K562 (cell line): ENCODE data around the gene YAE1. TPM values are rescaled to one million over a fixed set of nuclear protein-coding genes. Genes with fewer than 3 reads are reported as not detected.

Experiments used
- CCNT2 ChIP-seq: IDR thresholded peaks from 2 replicates; pipeline ENCODE4 v1.6.1; 2011; ENCODE audit warnings: borderline replicate concordance, low read depth, mild to moderate bottlenecking, moderate library complexity, mixed read lengths, low read length; ENCODE audit not compliant: insufficient read length; ENCODE audit errors: extremely low read depth
- CREM ChIP-seq: IDR thresholded peaks from 2 replicates; pipeline ENCODE4 v1.6.1; 2014; ENCODE audit warnings: antibody characterized with exemption, low read depth
- DNMT1 ChIP-seq: fragments of 450-650 bp; IDR thresholded peaks from 2 replicates; pipeline ENCODE4 v1.6.1; 2016; ENCODE audit warnings: antibody characterized with exemption, mild to moderate bottlenecking
- ETV1 ChIP-seq: fragments of 450-650 bp; conservative IDR thresholded peaks from 2 replicates; pipeline ENCODE4 v1.6.1; 2016; ENCODE audit warnings: missing genetic modification characterization, control low read depth, low read depth, missing compliant biosample characterization
- EWSR1 ChIP-seq: fragments of 450-650 bp; IDR thresholded peaks from 2 replicates; pipeline ENCODE4 v1.6.1; 2018; ENCODE audit warnings: borderline replicate concordance, mild to moderate bottlenecking, low read depth, moderate library complexity; ENCODE audit not compliant: partially characterized antibody
- LEF1 ChIP-seq: fragments of 450-650 bp; IDR thresholded peaks from 2 replicates; pipeline ENCODE4 v1.6.1; 2016; ENCODE audit warnings: mild to moderate bottlenecking
- MAZ ChIP-seq, 2 experiments: fragments of 450-650 bp in 1 of 2; sonication (generic) in 1 of 2; formaldehyde crosslinking; IDR thresholded peaks in 1 of 2; conservative IDR thresholded peaks in 1 of 2; 2 replicates each; pipeline versions ENCODE4 v1.4.0 to v1.5.0; 2020; ENCODE audit warnings: mild to moderate bottlenecking in 1 of 2, missing genetic modification reagents in 1 of 2
- MCM2 ChIP-seq: fragments of 450-650 bp; IDR thresholded peaks from 2 replicates; pipeline ENCODE4 v1.6.1; 2017; ENCODE audit warnings: low read depth, mild to moderate bottlenecking
- MED1 ChIP-seq: sonication (generic); formaldehyde crosslinking; IDR thresholded peaks from 2 replicates; pipeline ENCODE4 v1.8.1; 2023; ENCODE audit warnings: missing genetic modification reagents, borderline replicate concordance
- PRMT5 ChIP-seq: sonication (generic); formaldehyde crosslinking; IDR thresholded peaks from 2 replicates; pipeline ENCODE4 v1.5.0; 2020; ENCODE audit warnings: missing genetic modification reagents
- RBM17 ChIP-seq: fragments of 200-400 bp; formaldehyde crosslinking; IDR thresholded peaks from 2 replicates; pipeline ENCODE4 v1.6.1; 2017; ENCODE audit warnings: low read depth, mild to moderate bottlenecking, low read length, borderline replicate concordance
- RBM34 ChIP-seq: fragments of 200-400 bp; formaldehyde crosslinking; IDR thresholded peaks from 2 replicates; pipeline ENCODE4 v1.6.1; 2018; ENCODE audit warnings: low read length, borderline replicate concordance; ENCODE audit not compliant: insufficient read depth
- RBM39 ChIP-seq: fragments of 200-400 bp; formaldehyde crosslinking; optimal IDR thresholded peaks from 2 replicates; pipeline ENCODE3; 2018; ENCODE audit warnings: low read depth, low read length
- SETDB1 ChIP-seq: IDR thresholded peaks from one replicate; pipeline ENCODE4 v1.6.1; 2012; ENCODE audit warnings: low read length, control low read depth, inconsistent platforms
- SRSF9 ChIP-seq: fragments of 200-400 bp; formaldehyde crosslinking; IDR thresholded peaks from 2 replicates; pipeline ENCODE4 v1.6.1; 2017; ENCODE audit warnings: low read depth, low read length, borderline replicate concordance
- TOE1 ChIP-seq, 2 experiments: fragments of 450-650 bp in 1 of 2; sonication (generic) in 1 of 2; formaldehyde crosslinking in 1 of 2; IDR thresholded peaks; 2 replicates each; pipeline versions ENCODE4 v1.7.1 to v1.8.0; 2016 to 2022; ENCODE audit warnings: borderline replicate concordance in 2 of 2, mild to moderate bottlenecking in 2 of 2, antibody characterized with exemption in 1 of 2, inconsistent platforms in 1 of 2, low read depth in 1 of 2, missing genetic modification reagents in 1 of 2, moderate library complexity in 1 of 2
- ZC3H4 ChIP-seq: sonication (generic); formaldehyde crosslinking; IDR thresholded peaks from 2 replicates; pipeline ENCODE4 v1.9.0; 2021; ENCODE audit warnings: missing genetic modification reagents, borderline replicate concordance
- ZNF282 ChIP-seq: sonication (generic); formaldehyde crosslinking; IDR thresholded peaks from 2 replicates; pipeline ENCODE4 v1.8.1; 2023; ENCODE audit warnings: missing genetic modification reagents
- ZNF41 ChIP-seq: fragments of 250-450 bp; sonication (Bioruptor Pico); conservative IDR thresholded peaks from 2 replicates; pipeline ENCODE4 v1.4.0; 2020; ENCODE audit warnings: mild to moderate bottlenecking
- ZNF778 ChIP-seq: fragments of 450-650 bp; formaldehyde crosslinking; IDR thresholded peaks from 2 replicates; pipeline ENCODE4 v1.4.0; 2020; ENCODE audit warnings: mild to moderate bottlenecking, moderate library complexity
- ZZZ3 ChIP-seq: fragments of 450-650 bp; IDR thresholded peaks from 2 replicates; pipeline ENCODE4 v1.6.1; 2016; ENCODE audit warnings: antibody characterized with exemption, mild to moderate bottlenecking, moderate library complexity
- polyA plus RNA-seq, 8 experiments: library from polyadenylated mRNA; depleted of rRNA in 4 of 8; stranded (reverse) in 5 of 8; unstranded in 3 of 8; fragments of >200 nt; fragmentation: Nextera tagmentation in 2 of 8; fragmentation: Illumina TruSeq in 1 of 8; extraction: Ambion mirVana in 2 of 8; extraction: Trizol in 1 of 8; gene quantifications; 2 replicates each; pipeline versions ENCODE4 v1.2.1 to v1.2.3, GENCODE V29; 2011 to 2014; ENCODE audit warnings: inconsistent platforms in 1 of 8, missing spikeins in 1 of 8
- total RNA-seq, 7 experiments: library from RNA; depleted of rRNA in 6 of 7; stranded (reverse); fragments of >200 nt in 6 of 7; fragmentation: Illumina TruSeq in 2 of 7; extraction: Trizol in 2 of 7; gene quantifications; 2 replicates each; pipeline versions ENCODE4 v1.2.1 to v1.2.3, GENCODE V29; 2011 to 2021; ENCODE audit warnings: low replicate concordance in 1 of 7
- TF ChIP-seq, protein P1 (sequence below): fragments of 250-450 bp; sonication (Bioruptor Pico); IDR thresholded peaks from 2 replicates; pipeline ENCODE4 v1.5.0; 2022; ENCODE audit warnings: mild to moderate bottlenecking
- TF ChIP-seq, protein P2 (sequence below), 2 experiments: fragments of 250-450 bp in 1 of 2; fragments of 450-650 bp in 1 of 2; sonication (Bioruptor Pico) in 1 of 2; IDR thresholded peaks; 2 replicates each; pipeline versions ENCODE4 v1.6.1 to v1.8.0; 2016 to 2021; ENCODE audit warnings: mild to moderate bottlenecking in 2 of 2, moderate library complexity in 2 of 2, missing compliant biosample characterization in 1 of 2, missing genetic modification characterization in 1 of 2

The YAE1 gene
- total and polyA plus RNA-seq, 9 of the 15 experiments (the other 6 are each of a cell fraction or from before 2014, with no cell fraction given), result 15.2 to 63.4 (median 30.1) TPM

DNA sequence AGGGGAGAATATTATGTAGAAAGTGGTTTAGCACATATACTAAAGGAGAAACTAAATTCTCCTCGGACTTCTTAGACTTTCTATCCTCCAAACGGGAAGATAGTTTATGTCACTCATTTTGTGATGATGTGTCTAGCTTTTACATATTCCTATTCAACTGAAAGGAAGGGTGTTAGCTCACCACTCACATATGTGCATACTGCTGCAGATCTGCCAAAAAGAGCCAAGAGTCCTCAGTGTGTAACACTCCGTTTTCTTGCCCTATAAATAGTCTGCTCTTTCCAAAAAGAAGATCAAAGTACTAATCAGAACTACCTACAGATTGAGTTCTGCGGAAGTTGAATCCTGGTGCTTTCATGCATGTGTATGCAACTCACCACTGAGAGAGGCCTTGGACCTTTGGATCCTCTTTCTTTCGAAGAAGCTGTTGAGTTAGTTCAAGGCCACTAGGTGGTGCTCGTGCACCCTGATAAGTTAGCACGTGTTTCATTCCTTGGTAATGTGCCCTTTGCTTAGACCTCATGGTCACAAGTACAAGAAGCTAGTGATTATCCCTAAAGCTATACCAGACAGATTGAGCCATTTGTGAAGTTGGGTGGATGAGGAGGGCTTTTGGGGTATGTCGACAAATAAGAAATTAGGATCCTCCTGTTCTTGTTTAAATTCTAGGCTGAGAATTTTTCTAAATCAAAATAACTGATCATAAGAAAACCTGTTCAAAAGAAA lies 14.1 kb downstream of the YAE1 start (continued):
- TF ChIP-seq PRMT5 (no peak), CCNT2 (no peak), RBM39 (no peak), ZNF282 (CRISPR knock-in tag) (no peak), ZC3H4 (CRISPR knock-in tag) (no peak), CREM (0 out of 2 replicates have a peak, but pooled peaks have one; percentile 34), ZNF41 (CRISPR knock-in tag) (no peak), MCM2 (no peak), RBM17 (no peak), TOE1 (IDR thresholded peaks at IDR 0.05; ENCODE audit: borderline replicate concordance) (0 out of 2 replicates have a peak, but pooled peaks have one; percentile 51), TOE1 (CRISPR knock-in tag; IDR thresholded peaks at IDR 0.05; ENCODE audit: borderline replicate concordance, low read depth) (no peak), DNMT1 (no peak), ZNF778 (no peak), RBM34 (no peak), ETV1 (tag) (no peak), SETDB1 (no peak), MAZ (CRISPR knock-in tag; conservative IDR thresholded peaks at IDR 0.05 in 1 of 2, IDR thresholded peaks at IDR 0.05 in 1 of 2) (peak in 1 of 2 experiments; percentile 41; a peak in 2 of 4 replicates), LEF1 (peak; percentile 24; the same call in 1 of the 2 replicates), MED1 (CRISPR knock-in tag) (no peak), SRSF9 (no peak), EWSR1 (no peak), ZZZ3 (no peak)
- TF ChIP-seq, protein P1, sequence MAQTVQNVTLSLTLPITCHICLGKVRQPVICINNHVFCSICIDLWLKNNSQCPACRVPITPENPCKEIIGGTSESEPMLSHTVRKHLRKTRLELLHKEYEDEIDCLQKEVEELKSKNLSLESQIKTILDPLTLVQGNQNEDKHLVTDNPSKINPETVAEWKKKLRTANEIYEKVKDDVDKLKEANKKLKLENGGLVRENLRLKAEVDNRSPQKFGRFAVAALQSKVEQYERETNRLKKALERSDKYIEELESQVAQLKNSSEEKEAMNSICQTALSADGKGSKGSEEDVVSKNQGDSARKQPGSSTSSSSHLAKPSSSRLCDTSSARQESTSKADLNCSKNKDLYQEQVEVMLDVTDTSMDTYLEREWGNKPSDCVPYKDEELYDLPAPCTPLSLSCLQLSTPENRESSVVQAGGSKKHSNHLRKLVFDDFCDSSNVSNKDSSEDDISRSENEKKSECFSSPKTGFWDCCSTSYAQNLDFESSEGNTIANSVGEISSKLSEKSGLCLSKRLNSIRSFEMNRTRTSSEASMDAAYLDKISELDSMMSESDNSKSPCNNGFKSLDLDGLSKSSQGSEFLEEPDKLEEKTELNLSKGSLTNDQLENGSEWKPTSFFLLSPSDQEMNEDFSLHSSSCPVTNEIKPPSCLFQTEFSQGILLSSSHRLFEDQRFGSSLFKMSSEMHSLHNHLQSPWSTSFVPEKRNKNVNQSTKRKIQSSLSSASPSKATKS (CRISPR knock-in tag), result no peak
- TF ChIP-seq, protein P2, sequence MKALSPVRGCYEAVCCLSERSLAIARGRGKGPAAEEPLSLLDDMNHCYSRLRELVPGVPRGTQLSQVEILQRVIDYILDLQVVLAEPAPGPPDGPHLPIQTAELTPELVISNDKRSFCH (CRISPR knock-in tag; IDR thresholded peaks at IDR 0.05), result no peak
- TF ChIP-seq, protein P2 (tag; IDR thresholded peaks at IDR 0.05), result no peak
